HG03520 (cell line): Measurements from ENCODE around the gene PC.
"Not testable (repeated sequence)": the region's sequence is repeated elsewhere in the genome, so short reads cannot be mapped to it uniquely, and the experiment has no call there.

Source experiments
- ATAC-seq: cut with Tn5 transposase; IDR thresholded peaks from one replicate; pipeline ENCODE4 v1.9.1; 2021; ENCODE audit warnings: mild to moderate bottlenecking, moderate library complexity; ENCODE audit not compliant: unreplicated experiment

The PC gene

GRCh38 chr11:66958232-66958955 is at the start of gene PC:
Gene PC, minus strand, starts transcription at chr11:66958383. Its CDS starts 86,224 bp downstream, at chr11:66872159.
- peak; percentile 95 for ATAC-seq

GRCh38 chr11:67007126-67007525 is 48.9 kb upstream of the PC start:
- ATAC-seq, result no peak

GRCh38 chr11:67006029-67006884 is 48.1 kb upstream of the PC start:
- ATAC-seq, result no peak

- not testable (repeated sequence) for ATAC-seq
Measured at GRCh38 chr11:67005200-67005599, 47.0 kb upstream of the PC start.

GRCh38 chr11:67002921-67003411 is 44.8 kb upstream of the PC start:
- ATAC-seq, result no peak

GRCh38 chr11:67002297-67002913 is 44.2 kb upstream of the PC start:
- ATAC-seq, result no peak

GRCh38 chr11:67001332-67001731 is 43.1 kb upstream of the PC start:
- ATAC-seq, result no peak

GRCh38 chr11:66999555-66999954 is 41.4 kb upstream of the PC start:
- ATAC-seq, result no peak

GRCh38 chr11:66996609-66997273 is 38.6 kb upstream of the PC start:
- no peak for ATAC-seq

- ATAC-seq, result no peak
Measured at GRCh38 chr11:66992041-66992440, 33.9 kb upstream of the PC start.

- not testable (repeated sequence) for ATAC-seq
Measured at GRCh38 chr11:66989360-66989759, 31.2 kb upstream of the PC start.

- not testable (repeated sequence) for ATAC-seq
Measured at GRCh38 chr11:66988741-66989140, 30.6 kb upstream of the PC start.

GRCh38 chr11:66987924-66988637 is 29.9 kb upstream of the PC start:
- no peak for ATAC-seq

- ATAC-seq, result no peak
Measured at GRCh38 chr11:66987158-66987620, 29.0 kb upstream of the PC start.

GRCh38 chr11:66986178-66986545 is 28.0 kb upstream of the PC start:
- no peak for ATAC-seq

GRCh38 chr11:66985508-66986177 is 27.5 kb upstream of the PC start:
- ATAC-seq, result no peak

- no peak for ATAC-seq
Measured at GRCh38 chr11:66983275-66983924, 25.2 kb upstream of the PC start.

- no peak for ATAC-seq
Measured at GRCh38 chr11:66981976-66982578, 23.9 kb upstream of the PC start.
